ENCODE measurements around the gene PTPRN2. TPM values are rescaled to one million over a fixed set of nuclear protein-coding genes. Genes with fewer than 3 reads are reported as not detected.

Gene PTPRN2
- total and polyA plus RNA-seq, 2 of the 13 experiments (the other 11 are each of a cell fraction or from before 2014, with no cell fraction given), result 2.5 to 24.2 TPM

GRCh38 chr7:158472596-158472995 is 115.0 kb downstream of the PTPRN2 start:
- Histone ChIP-seq H3K9ac (ENCODE audit: insufficient read depth, low read depth, low read length) (no peak overlapping the region), H3K4me2 (ENCODE audit: low read depth, low read length) (no peak overlapping the region), H4K20me1 (ENCODE audit: insufficient read depth, low read length) (peaks cover 40% of the 10 kb centered on the region), H3K4me1 (ENCODE audit: insufficient read depth, low read length) (no peaks in the 10 kb centered on the region), H3K27me3 (ENCODE audit: control insufficient read depth in 1 of 2, insufficient read depth in 2 of 2, low read length in 2 of 2) (no peaks in the 10 kb centered on the region), H3K9me3 (ENCODE audit: low read length) (no peaks in the 10 kb centered on the region), H3K79me2 (ENCODE audit: insufficient read depth, low read length) (no peaks in the 10 kb centered on the region), H3K27ac (ENCODE audit: extremely low read length, insufficient read depth, low read length) (no peak overlapping the region), H3K4me3 (replicated peaks in 1 of 3; ENCODE audit: insufficient read depth in 1 of 3, low read depth in 2 of 3, low read length in 3 of 3) (no peak overlapping the region), H2AFZ (ENCODE audit: low read length) (no peak overlapping the region), H3K36me3 (replicated peaks in 1 of 2; ENCODE audit: control insufficient read depth in 1 of 2, insufficient read depth in 2 of 2, low read length in 2 of 2) (no peaks in the 10 kb centered on the region; a peak in 1 of 5 replicates)
- ChIA-PET CTCF (ENCODE audit: low intra/inter-chr PET ratio, low total read pairs) (no interaction called here), POLR2A (no interaction called here)
- FAIRE-seq (no peak), ATAC-seq (no peak), DNase-seq (ENCODE audit: low spot score) (no peak)
- in situ Hi-C loops (cut with HindIII; ENCODE audit: extremely low pct_ligation_motif_present, low pct_unique_long_range_greater_than_20kb), result no loop called here
- TF ChIP-seq ZNF549 (CRISPR knock-in tag; IDR thresholded peaks at IDR 0.05) (no peak), REPIN1 (CRISPR knock-in tag; IDR thresholded peaks at IDR 0.05; ENCODE audit: borderline replicate concordance, low read depth) (no peak)
- WGBS (ENCODE audit: low lambda C conversion rate), result 98% methylated on average over 8 of the region's 11 CpGs
- intact Hi-C loops (cut with micrococcal nuclease; ENCODE audit: unreplicated experiment), result no loop called here
- BruUV-seq (replicated peaks), result no TSS peak

GRCh38 chr7:158471716-158472115 is 115.9 kb downstream of the PTPRN2 start:
- in situ Hi-C loops (cut with HindIII; ENCODE audit: extremely low pct_ligation_motif_present, low pct_unique_long_range_greater_than_20kb) (no loop called here), intact Hi-C loops (cut with micrococcal nuclease; ENCODE audit: unreplicated experiment) (no loop called here)
- POLR2A ChIA-PET, result no interaction called here
- H3K9ac ChIP-seq (ENCODE audit: insufficient read depth, low read depth, low read length), result no peak overlapping the region
- WGBS (ENCODE audit: low lambda C conversion rate), result 92% methylated on average over 18 of the region's 18 CpGs
- BruUV-seq (replicated peaks), result no TSS peak
- H3K79me2 ChIP-seq (ENCODE audit: insufficient read depth, low read length), result no peaks in the 10 kb centered on the region
- H4K20me1 ChIP-seq (ENCODE audit: insufficient read depth, low read length), result peaks cover 38% of the 10 kb centered on the region
- no peak overlapping the region for H3K4me3 ChIP-seq (replicated peaks in 1 of 3; ENCODE audit: insufficient read depth in 1 of 3, low read depth in 2 of 3, low read length in 3 of 3)
- ATAC-seq (no peak), DNase-seq (ENCODE audit: low spot score) (no peak), FAIRE-seq (no peak)
- H2AFZ ChIP-seq (ENCODE audit: low read length), result no peak overlapping the region
- H3K4me1 ChIP-seq (ENCODE audit: insufficient read depth, low read length), result no peaks in the 10 kb centered on the region
- CTCF ChIA-PET (ENCODE audit: low intra/inter-chr PET ratio, low total read pairs), result no interaction called here
- H3K27me3 ChIP-seq (ENCODE audit: control insufficient read depth in 1 of 2, insufficient read depth in 2 of 2, low read length in 2 of 2), result no peaks in the 10 kb centered on the region
- no peaks in the 10 kb centered on the region; a peak in 1 of 5 replicates for H3K36me3 ChIP-seq (replicated peaks in 1 of 2; ENCODE audit: control insufficient read depth in 1 of 2, insufficient read depth in 2 of 2, low read length in 2 of 2)
- H3K4me2 ChIP-seq (ENCODE audit: low read depth, low read length), result no peak overlapping the region
- no peaks in the 10 kb centered on the region for H3K9me3 ChIP-seq (ENCODE audit: low read length)
- no peak overlapping the region for H3K27ac ChIP-seq (ENCODE audit: extremely low read length, insufficient read depth, low read length)
- no peak for TF ChIP-seq ZBTB46 (CRISPR knock-in tag; IDR thresholded peaks at IDR 0.05; ENCODE audit: borderline replicate concordance)
- no peak for TF ChIP-seq THAP8 (CRISPR knock-in tag; IDR thresholded peaks at IDR 0.05; ENCODE audit: borderline replicate concordance)
- no peak for TF ChIP-seq ADNP (CRISPR knock-in tag; IDR thresholded peaks at IDR 0.05)
- TF ChIP-seq ZFAT (CRISPR knock-in tag; conservative IDR thresholded peaks at IDR 0.05), result no peak
- TF ChIP-seq CBX1 (IDR thresholded peaks at IDR 0.05; ENCODE audit: low read depth), result no peak
- no peak for TF ChIP-seq PRDM15 (CRISPR knock-in tag; IDR thresholded peaks at IDR 0.05)
- no peak for TF ChIP-seq ARNTL (CRISPR knock-in tag; IDR thresholded peaks at IDR 0.05)
- TF ChIP-seq ZNF18 (CRISPR knock-in tag; IDR thresholded peaks at IDR 0.05; ENCODE audit: insufficient replicate concordance), result no peak
- TF ChIP-seq MAFF (IDR thresholded peaks at IDR 0.05; ENCODE audit: low read depth, low read length), result no peak
- TF ChIP-seq ZNF776 (CRISPR knock-in tag; IDR thresholded peaks at IDR 0.05), result no peak
